GM12878 (cell line): Measurements from ENCODE around the gene AOPEP. TPM values are rescaled to one million over a fixed set of nuclear protein-coding genes. Genes with fewer than 3 reads are reported as not detected.
A peak's percentile ranks its signal among the peaks of the same experiment; 100 is the strongest.

ENCODE experiments used
- ATAC-seq: fragments of 200-7000 bp; cut with Tn5 transposase; 3 replicates; pipeline ENCODE4 v1.9.1; 2020; ENCODE audit warnings: mild to moderate bottlenecking, moderate library complexity
- BruUV-seq: library from RNA; stranded (reverse); fragments of 400-500 nt; replicated peaks from 2 replicates; lab custom pipeline; 2021; lab: Mats Ljungman, UMichigan
- CTCF ChIA-PET: fragments of 300-600 bp; sonication (Branson Sonifier 250); formaldehyde crosslinking; extraction: SDS; loops from one replicate; lab custom pipeline; 2021; ENCODE audit warnings: inconsistent platforms; lab: Yijun Ruan, JAX
- POLR2A ChIA-PET: fragments of 350-600 bp; formaldehyde crosslinking; extraction: SDS; loops from one replicate; lab custom pipeline; 2021; ENCODE audit warnings: inconsistent platforms; lab: Charles Lee
- RAD21 ChIA-PET: fragments of 300-600 bp; sonication (Branson Sonifier 250); formaldehyde crosslinking; loops from one replicate; lab custom pipeline; 2023; ENCODE audit warnings: antibody characterized with exemption; ENCODE audit not compliant: unreplicated experiment; lab: Charles Lee
- SMC1A ChIA-PET: fragments of 300-600 bp; sonication (Branson Sonifier 250); formaldehyde crosslinking; loops from one replicate; lab custom pipeline; 2023; ENCODE audit not compliant: unreplicated experiment, uncharacterized antibody; lab: Charles Lee
- DNase-seq: peaks from one replicate; pipeline ENCODE4 v3.0.0-alpha.2; 2011; ENCODE audit warnings: low read depth, low spot score
- FAIRE-seq: peaks from 3 replicates; lab custom pipeline; 2011; peaks lifted over from hg19 to GRCh38; lab: Jason Lieb, UNC
- H2AFZ ChIP-seq: 2 replicates; pipeline ENCODE4 v1.6.0; 2011; ENCODE audit warnings: low read depth, low read length, control low read depth; ENCODE audit not compliant: control insufficient read depth
- H3K27ac ChIP-seq: 2 replicates; pipeline ENCODE4 v1.5.1; 2011; ENCODE audit warnings: control low read depth; ENCODE audit not compliant: control insufficient read depth, insufficient read depth
- H3K27me3 ChIP-seq, 2 experiments: replicated peaks in 1 of 2; 2 replicates each; pipeline versions ENCODE4 v1.6.0 to v1.6.1; 2011; ENCODE audit warnings: low read length in 1 of 2; ENCODE audit not compliant: control insufficient read depth in 2 of 2, insufficient read depth in 2 of 2
- H3K36me3 ChIP-seq, 2 experiments: 2 replicates each; pipeline ENCODE4 v1.5.1; 2011; ENCODE audit warnings: low read length in 1 of 2; ENCODE audit not compliant: control insufficient read depth in 2 of 2, insufficient read depth in 2 of 2
- H3K4me1 ChIP-seq: 2 replicates; pipeline ENCODE4 v1.6.1; 2011; ENCODE audit warnings: mild to moderate bottlenecking, low read length, moderate library complexity, mixed read lengths; ENCODE audit not compliant: control insufficient read depth, insufficient read depth
- H3K4me2 ChIP-seq: 2 replicates; pipeline ENCODE4 v1.6.0; 2011; ENCODE audit warnings: control low read depth; ENCODE audit not compliant: control insufficient read depth, insufficient read depth
- H3K4me3 ChIP-seq: fragments of 200-600 bp; sonication (generic); 2 replicates; pipeline ENCODE4 v1.5.1; 2016
- H3K79me2 ChIP-seq: 2 replicates; pipeline ENCODE4 v1.6.0; 2011; ENCODE audit warnings: low read length; ENCODE audit not compliant: control insufficient read depth, insufficient read depth
- H3K9ac ChIP-seq: 2 replicates; pipeline ENCODE4 v1.8.0; 2011; ENCODE audit warnings: low read length, control low read depth, mixed read lengths; ENCODE audit not compliant: control insufficient read depth, insufficient read depth
- H3K9me3 ChIP-seq: replicated peaks from 3 replicates; pipeline ENCODE4 v1.5.1; 2011; ENCODE audit warnings: mild to moderate bottlenecking, low read length; ENCODE audit not compliant: control insufficient read depth, insufficient read depth
- H4K20me1 ChIP-seq: 2 replicates; pipeline ENCODE4 v1.6.0; 2011; ENCODE audit not compliant: control insufficient read depth, insufficient read depth
- CBX5 ChIP-seq: sonication (generic); IDR thresholded peaks from 2 replicates; pipeline ENCODE4 v1.6.1; 2016; ENCODE audit warnings: low read depth, moderate library complexity, mild to moderate bottlenecking, inconsistent platforms
- CREB1 ChIP-seq: IDR thresholded peaks from 2 replicates; pipeline ENCODE4 v1.6.1; 2012; ENCODE audit warnings: low read depth, mild to moderate bottlenecking, inconsistent platforms
- EED ChIP-seq: sonication (generic); IDR thresholded peaks from 2 replicates; pipeline ENCODE4 v1.6.1; 2016; ENCODE audit warnings: antibody characterized with exemption, low read depth
- FOS ChIP-seq: IDR thresholded peaks from 3 replicates; pipeline ENCODE4 v1.6.1; 2011; ENCODE audit warnings: borderline replicate concordance; ENCODE audit not compliant: insufficient read length; ENCODE audit errors: extremely low read depth
- HDGF ChIP-seq: fragments of 450-650 bp; IDR thresholded peaks from 2 replicates; pipeline ENCODE4 v1.6.1; 2016; ENCODE audit warnings: antibody characterized with exemption
- SMAD5 ChIP-seq: IDR thresholded peaks from 2 replicates; pipeline ENCODE4 v1.6.1; 2016; ENCODE audit warnings: antibody characterized with exemption, low read depth
- TBL1XR1 ChIP-seq: IDR thresholded peaks from 2 replicates; pipeline ENCODE4 v1.6.1; 2012; ENCODE audit warnings: low read depth, low read length, improper control_type of control experiment
- ZNF274 ChIP-seq: IDR thresholded peaks from one replicate; pipeline ENCODE4 v1.8.0; 2011; ENCODE audit not compliant: insufficient read length, insufficient read depth
- WGBS: methylation state at CpG from one replicate; pipeline ENCODE4 v1.1.6; 2016; ENCODE audit warnings: low lambda C conversion rate; ENCODE audit not compliant: insufficient replicate concordance, insufficient coverage; ENCODE audit errors: missing lambda C conversion rate; 5-methylcytosine and 5-hydroxymethylcytosine counted together
- in situ Hi-C: fragments of 300-500 bp; cut with MboI; formaldehyde crosslinking; loops from 9 replicates; pipeline ENCODE4 v1.14.3; 2018; ENCODE audit warnings: mixed read lengths
- intact Hi-C: fragments of 100-400 bp; cut with micrococcal nuclease; formaldehyde crosslinking; loops from one replicate; pipeline ENCODE4 v1.14.2; 2022; ENCODE audit not compliant: unreplicated experiment
- polyA plus RNA-seq, 11 experiments: library from polyadenylated mRNA; depleted of rRNA in 4 of 11; unstranded in 6 of 11; stranded (reverse) in 5 of 11; fragments of >200 nt; fragmentation: Nextera tagmentation in 4 of 11; fragmentation: Illumina TruSeq in 1 of 11; extraction: Ambion mirVana in 4 of 11; extraction: Trizol in 1 of 11; gene quantifications; 1 replicate in 1 of 11; 2 replicates in 10 of 11; pipeline versions ENCODE4 v1.2.1 to v1.2.3, GENCODE V29; 2011 to 2016; ENCODE audit warnings: inconsistent platforms in 2 of 11, missing spikeins in 2 of 11, low read depth in 1 of 11
- total RNA-seq, 4 experiments: library from RNA; depleted of rRNA in 3 of 4; stranded (reverse); fragments of >200 nt in 3 of 4; fragmentation: Illumina TruSeq in 1 of 4; extraction: Trizol in 1 of 4; gene quantifications; 2 replicates each; pipeline versions ENCODE4 v1.2.1 to v1.2.3, GENCODE V29; 2013 to 2021
- TF ChIP-seq, protein P1 (sequence below): IDR thresholded peaks from 2 replicates; pipeline ENCODE4 v1.6.1; 2012; ENCODE audit warnings: mild to moderate bottlenecking, low read depth, low read length
- TF ChIP-seq, protein P2 (sequence below): IDR thresholded peaks from 2 replicates; pipeline ENCODE4 v1.6.1; 2012; ENCODE audit warnings: improper control_type of control experiment, low read depth, low read length; ENCODE audit not compliant: insufficient replicate concordance
- TF ChIP-seq, protein P3 (sequence below): IDR thresholded peaks from 2 replicates; pipeline ENCODE4 v1.6.1; 2012; ENCODE audit warnings: low read depth, low read length, improper control_type of control experiment
- TF ChIP-seq, protein P4 (sequence below): fragments of 450-650 bp; IDR thresholded peaks from 2 replicates; pipeline ENCODE4 v1.6.1; 2016; ENCODE audit warnings: mild to moderate bottlenecking

Gene AOPEP
- total and polyA plus RNA-seq, 10 of the 15 experiments (the other 5 are each of a cell fraction or from before 2014, with no cell fraction given) = 2.3 to 16.9 (median 10.1) TPM

DNA sequence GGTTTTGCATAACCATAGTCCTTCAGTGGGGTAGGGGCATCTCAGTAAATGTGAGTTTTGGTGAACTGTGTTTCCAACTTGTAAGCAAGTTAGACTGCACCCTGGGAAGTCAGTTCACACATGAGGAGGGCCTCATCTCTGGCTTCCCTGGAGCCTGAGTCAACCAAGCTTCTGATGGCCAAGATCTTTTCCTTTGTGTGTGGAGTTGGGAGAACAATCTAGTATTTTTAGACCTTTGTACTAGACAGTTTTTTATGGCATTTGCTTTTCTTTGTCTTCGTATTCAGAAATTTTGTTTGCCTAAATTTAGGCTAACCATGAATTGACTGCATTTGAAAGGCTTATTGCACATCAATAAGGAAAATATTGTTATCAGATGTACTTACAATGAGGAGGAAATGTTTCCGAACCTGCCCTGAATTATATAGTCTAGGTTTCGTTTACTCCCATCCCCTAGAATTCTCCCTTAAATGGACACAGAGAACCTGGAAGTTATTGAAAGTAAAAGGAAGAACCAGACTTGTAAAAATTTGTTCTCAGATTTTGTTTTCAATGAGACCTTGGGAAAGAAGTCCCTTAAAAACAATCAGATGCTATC is 204.6 kb downstream of the AOPEP start:
- H3K9me3 ChIP-seq = no peaks in the 10 kb centered on the region
- no peaks in the 10 kb centered on the region for H3K27me3 ChIP-seq
- no peak overlapping the region for H3K9ac ChIP-seq
- no peak overlapping the region for H3K4me3 ChIP-seq
- intact Hi-C loops = no loop called here
- no peak overlapping the region for H3K27ac ChIP-seq
- H3K4me2 ChIP-seq = no peak overlapping the region
- TF ChIP-seq CREB1 = no peak
- TF ChIP-seq TBL1XR1 = no peak
- no peak for TF ChIP-seq HDGF
- TF ChIP-seq, protein P1, sequence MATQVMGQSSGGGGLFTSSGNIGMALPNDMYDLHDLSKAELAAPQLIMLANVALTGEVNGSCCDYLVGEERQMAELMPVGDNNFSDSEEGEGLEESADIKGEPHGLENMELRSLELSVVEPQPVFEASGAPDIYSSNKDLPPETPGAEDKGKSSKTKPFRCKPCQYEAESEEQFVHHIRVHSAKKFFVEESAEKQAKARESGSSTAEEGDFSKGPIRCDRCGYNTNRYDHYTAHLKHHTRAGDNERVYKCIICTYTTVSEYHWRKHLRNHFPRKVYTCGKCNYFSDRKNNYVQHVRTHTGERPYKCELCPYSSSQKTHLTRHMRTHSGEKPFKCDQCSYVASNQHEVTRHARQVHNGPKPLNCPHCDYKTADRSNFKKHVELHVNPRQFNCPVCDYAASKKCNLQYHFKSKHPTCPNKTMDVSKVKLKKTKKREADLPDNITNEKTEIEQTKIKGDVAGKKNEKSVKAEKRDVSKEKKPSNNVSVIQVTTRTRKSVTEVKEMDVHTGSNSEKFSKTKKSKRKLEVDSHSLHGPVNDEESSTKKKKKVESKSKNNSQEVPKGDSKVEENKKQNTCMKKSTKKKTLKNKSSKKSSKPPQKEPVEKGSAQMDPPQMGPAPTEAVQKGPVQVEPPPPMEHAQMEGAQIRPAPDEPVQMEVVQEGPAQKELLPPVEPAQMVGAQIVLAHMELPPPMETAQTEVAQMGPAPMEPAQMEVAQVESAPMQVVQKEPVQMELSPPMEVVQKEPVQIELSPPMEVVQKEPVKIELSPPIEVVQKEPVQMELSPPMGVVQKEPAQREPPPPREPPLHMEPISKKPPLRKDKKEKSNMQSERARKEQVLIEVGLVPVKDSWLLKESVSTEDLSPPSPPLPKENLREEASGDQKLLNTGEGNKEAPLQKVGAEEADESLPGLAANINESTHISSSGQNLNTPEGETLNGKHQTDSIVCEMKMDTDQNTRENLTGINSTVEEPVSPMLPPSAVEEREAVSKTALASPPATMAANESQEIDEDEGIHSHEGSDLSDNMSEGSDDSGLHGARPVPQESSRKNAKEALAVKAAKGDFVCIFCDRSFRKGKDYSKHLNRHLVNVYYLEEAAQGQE = no peak
- TF ChIP-seq, protein P2, sequence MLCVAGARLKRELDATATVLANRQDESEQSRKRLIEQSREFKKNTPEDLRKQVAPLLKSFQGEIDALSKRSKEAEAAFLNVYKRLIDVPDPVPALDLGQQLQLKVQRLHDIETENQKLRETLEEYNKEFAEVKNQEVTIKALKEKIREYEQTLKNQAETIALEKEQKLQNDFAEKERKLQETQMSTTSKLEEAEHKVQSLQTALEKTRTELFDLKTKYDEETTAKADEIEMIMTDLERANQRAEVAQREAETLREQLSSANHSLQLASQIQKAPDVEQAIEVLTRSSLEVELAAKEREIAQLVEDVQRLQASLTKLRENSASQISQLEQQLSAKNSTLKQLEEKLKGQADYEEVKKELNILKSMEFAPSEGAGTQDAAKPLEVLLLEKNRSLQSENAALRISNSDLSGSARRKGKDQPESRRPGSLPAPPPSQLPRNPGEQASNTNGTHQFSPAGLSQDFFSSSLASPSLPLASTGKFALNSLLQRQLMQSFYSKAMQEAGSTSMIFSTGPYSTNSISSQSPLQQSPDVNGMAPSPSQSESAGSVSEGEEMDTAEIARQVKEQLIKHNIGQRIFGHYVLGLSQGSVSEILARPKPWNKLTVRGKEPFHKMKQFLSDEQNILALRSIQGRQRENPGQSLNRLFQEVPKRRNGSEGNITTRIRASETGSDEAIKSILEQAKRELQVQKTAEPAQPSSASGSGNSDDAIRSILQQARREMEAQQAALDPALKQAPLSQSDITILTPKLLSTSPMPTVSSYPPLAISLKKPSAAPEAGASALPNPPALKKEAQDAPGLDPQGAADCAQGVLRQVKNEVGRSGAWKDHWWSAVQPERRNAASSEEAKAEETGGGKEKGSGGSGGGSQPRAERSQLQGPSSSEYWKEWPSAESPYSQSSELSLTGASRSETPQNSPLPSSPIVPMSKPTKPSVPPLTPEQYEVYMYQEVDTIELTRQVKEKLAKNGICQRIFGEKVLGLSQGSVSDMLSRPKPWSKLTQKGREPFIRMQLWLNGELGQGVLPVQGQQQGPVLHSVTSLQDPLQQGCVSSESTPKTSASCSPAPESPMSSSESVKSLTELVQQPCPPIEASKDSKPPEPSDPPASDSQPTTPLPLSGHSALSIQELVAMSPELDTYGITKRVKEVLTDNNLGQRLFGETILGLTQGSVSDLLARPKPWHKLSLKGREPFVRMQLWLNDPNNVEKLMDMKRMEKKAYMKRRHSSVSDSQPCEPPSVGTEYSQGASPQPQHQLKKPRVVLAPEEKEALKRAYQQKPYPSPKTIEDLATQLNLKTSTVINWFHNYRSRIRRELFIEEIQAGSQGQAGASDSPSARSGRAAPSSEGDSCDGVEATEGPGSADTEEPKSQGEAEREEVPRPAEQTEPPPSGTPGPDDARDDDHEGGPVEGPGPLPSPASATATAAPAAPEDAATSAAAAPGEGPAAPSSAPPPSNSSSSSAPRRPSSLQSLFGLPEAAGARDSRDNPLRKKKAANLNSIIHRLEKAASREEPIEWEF = no peak
- TF ChIP-seq, protein P3, sequence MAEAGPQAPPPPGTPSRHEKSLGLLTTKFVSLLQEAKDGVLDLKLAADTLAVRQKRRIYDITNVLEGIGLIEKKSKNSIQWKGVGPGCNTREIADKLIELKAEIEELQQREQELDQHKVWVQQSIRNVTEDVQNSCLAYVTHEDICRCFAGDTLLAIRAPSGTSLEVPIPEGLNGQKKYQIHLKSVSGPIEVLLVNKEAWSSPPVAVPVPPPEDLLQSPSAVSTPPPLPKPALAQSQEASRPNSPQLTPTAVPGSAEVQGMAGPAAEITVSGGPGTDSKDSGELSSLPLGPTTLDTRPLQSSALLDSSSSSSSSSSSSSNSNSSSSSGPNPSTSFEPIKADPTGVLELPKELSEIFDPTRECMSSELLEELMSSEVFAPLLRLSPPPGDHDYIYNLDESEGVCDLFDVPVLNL = no peak
- TF ChIP-seq ZNF274 = no peak
- no peak for TF ChIP-seq FOS
- TF ChIP-seq EED = no peak
- no peak for TF ChIP-seq SMAD5
- TF ChIP-seq, protein P4, sequence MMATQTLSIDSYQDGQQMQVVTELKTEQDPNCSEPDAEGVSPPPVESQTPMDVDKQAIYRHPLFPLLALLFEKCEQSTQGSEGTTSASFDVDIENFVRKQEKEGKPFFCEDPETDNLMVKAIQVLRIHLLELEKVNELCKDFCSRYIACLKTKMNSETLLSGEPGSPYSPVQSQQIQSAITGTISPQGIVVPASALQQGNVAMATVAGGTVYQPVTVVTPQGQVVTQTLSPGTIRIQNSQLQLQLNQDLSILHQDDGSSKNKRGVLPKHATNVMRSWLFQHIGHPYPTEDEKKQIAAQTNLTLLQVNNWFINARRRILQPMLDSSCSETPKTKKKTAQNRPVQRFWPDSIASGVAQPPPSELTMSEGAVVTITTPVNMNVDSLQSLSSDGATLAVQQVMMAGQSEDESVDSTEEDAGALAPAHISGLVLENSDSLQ = no peak
- no peak for TF ChIP-seq CBX5
- TF ChIP-seq, all 136 proteins: peak for 0
- Histone ChIP-seq H2AFZ (no peak overlapping the region), H3K79me2 (no peaks in the 10 kb centered on the region), H3K36me3 (no peaks in the 10 kb centered on the region; a peak in 3 of 4 replicates), H3K4me1 (no peaks in the 10 kb centered on the region), H4K20me1 (no peaks in the 10 kb centered on the region)
- peak; percentile 52 for FAIRE-seq
- ChIA-PET SMC1A (interaction anchor here (1.2 kb wide), 1 partner anchor 14 kb away, joined by 4 read pairs; no protein-coding TSS in a partner anchor), POLR2A (no interaction called here), RAD21 (no interaction called here), CTCF (interaction anchor here (1.3 kb wide), 1 partner anchor 14 kb away, joined by 3 read pairs; no protein-coding TSS in a partner anchor)
- in situ Hi-C loops = no loop called here
- no peak for ATAC-seq
- WGBS = 93% methylated on average over 3 of the region's 3 CpGs
- no TSS peak for BruUV-seq
- DNase-seq = no peak
